T-helper 9 cell (primary cell): ENCODE data around the gene FAM161A.

Experiments
- DNase-seq: peaks from one replicate; pipeline ENCODE4 v3.0.0-alpha.2; 2020

FAM161A gene

DNA sequence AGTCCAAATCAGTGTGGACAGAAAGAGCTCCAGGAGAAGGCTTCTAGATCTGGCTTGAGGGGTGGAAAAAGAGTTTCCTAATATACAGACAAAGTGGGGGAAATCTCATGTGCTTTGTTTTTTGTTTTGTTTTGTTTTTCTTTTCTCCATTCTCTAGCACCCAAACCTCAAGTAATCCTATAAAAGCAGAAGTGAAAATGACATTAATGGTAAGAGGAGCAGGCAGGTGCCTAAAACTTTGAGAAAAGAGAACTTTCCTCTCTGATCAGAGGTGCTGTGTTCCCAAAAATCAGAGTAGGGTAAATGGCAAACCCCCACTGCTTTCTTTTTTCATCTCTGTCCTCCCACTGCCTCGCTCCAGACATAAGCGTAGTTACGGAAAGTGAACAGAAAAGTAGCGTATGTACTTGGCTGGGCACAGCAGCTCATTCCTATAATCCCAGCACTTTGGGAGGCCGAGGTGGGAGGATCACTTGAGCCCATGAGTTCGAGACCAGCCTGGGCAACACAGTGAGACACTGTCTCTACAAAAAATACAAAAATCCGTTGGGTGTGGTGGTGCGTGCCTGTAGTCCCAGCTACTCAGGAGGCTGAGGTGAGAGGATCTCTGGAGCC lies 77.8 kb downstream of the FAM161A start:
- no peak for DNase-seq
